Measurements from ENCODE around the gene CEP152.
"Not testable (repeated sequence)": the region's sequence is repeated elsewhere in the genome, so short reads cannot be mapped to it uniquely, and the experiment has no call there.

CEP152 gene

DNA sequence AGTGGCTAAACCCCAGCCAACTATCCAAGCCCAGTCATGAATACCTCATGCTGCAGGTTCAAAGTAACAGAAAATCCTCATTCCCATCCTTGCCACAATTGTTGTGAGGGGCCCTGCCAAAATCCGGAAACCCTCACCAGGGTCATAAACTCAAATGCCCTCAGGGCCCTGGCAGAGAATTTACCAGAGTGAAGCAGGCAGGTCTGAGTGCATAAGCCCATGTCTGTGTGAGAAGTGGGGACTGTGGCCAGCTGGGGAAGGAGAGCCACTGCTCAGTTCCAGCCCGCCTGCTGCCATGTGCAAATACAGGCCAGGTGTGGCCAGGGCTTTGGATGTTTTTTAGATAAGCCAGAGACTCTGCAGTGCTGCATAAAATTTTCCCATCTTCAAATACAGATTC lies 7.0 kb downstream of the CEP152 start:
- peak; percentile 27 to 71 for DNase-seq

GRCh38 chr15:48802867-48803266 lies 8.0 kb downstream of the CEP152 start:
- DNase-seq: no peak

DNA sequence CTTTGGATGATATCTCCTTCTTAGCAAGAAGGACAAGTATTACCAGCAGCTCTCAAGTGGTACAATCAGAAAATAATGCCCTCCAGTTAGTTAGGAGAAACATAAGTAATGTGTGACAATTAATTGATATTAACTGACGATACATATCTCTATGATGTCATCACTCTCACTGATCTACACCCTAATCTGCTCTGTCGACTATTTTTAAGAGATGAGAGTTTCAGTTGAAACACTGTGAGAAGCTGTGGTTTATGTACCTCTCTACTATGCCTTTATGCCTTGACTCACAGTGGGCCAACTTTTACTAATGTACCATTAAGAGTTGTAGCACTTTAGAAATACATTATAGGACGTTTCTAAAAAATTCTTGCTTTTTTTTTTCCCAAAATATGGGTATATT lies 8.6 kb downstream of the CEP152 start:
- no peak for DNase-seq

DNA sequence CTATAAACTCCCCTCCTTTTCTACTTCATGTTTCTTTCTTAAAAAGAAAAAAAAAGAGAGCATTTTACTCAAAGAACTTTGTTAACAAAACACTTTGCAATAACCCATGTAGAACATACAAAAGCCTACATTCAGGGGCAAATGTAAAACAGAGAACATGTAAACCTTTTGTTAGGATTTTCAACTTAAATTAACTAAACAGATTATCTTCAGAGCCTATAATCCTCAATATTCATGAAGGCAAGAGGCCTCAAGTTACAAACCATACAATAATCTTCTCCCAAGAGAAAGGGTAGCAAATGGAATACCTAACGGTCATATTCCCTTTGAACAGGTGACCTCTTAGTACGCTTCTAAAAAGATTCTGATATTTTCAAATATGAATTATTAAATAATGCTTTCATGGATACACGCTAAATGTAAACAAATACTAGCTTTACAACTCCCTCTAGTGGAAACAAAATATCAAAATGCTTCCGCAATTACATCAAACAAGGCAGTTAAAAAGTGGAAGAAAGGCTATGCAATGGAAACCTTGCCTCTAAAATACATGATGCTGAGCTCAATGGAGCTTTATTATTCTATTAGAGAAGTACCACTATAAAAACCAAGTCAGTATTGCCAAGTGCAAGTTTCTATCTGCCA lies 9.9 kb downstream of the CEP152 start:
- DNase-seq: no peak

DNA sequence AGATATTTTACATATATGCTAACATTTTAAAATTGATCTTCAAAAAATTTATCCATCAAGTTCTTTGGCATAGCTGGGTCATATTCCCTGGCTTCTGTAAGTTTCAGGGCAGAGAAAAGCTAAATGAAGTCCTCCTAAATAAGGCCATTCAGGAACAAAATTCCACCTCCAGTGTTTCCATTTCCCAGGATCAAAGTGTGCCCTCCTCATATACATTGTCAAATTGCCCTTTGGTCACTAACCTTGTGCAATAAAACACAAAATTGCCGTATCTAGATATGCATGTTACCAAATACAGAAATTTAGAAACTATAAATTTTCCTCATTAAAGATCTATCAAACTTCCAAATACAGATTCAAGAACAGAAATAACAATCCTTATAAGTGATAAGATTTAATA lies 10.6 kb downstream of the CEP152 start:
- DNase-seq: no peak

GRCh38 chr15:48798319-48798718 lies 12.6 kb downstream of the CEP152 start:
- peak; percentile 53 to 90 for DNase-seq

DNA sequence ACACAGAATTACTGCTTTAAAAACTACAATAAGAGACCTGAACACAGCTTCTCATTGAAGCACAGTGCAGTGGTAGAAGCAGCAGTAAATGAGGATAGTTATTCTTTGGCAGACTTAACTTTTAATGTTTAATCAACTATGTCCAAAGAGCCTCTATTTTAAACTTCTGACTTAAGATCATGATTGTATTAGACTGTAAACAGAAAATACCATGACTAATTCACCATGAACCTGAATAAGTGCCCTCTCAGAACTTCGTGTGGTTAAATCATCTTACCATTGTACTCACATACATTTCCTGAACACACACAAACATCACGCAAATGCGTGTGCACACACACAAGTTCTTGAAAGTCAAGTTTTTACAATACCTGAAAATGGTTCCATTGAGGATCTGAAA lies 13.9 kb downstream of the CEP152 start:
- DNase-seq: no peak

DNA sequence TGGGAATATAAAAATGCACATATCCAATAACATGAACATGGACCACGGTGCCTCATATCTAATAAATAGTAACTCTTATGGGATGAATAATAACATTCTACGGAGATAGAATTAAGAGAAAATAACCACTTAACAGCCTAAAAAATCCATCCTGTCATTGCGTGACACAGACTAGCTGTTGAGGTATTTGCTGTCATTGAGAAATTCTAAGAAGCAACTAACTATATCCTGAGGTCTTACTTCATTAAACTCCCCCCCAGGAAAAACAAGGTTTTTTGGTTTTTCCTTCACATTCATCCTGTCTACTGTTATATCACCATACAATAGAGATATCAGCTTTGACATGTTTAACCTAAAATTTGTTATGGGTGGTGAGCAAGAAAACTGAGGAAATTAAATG lies 14.3 kb downstream of the CEP152 start:
- DNase-seq: no peak

DNA sequence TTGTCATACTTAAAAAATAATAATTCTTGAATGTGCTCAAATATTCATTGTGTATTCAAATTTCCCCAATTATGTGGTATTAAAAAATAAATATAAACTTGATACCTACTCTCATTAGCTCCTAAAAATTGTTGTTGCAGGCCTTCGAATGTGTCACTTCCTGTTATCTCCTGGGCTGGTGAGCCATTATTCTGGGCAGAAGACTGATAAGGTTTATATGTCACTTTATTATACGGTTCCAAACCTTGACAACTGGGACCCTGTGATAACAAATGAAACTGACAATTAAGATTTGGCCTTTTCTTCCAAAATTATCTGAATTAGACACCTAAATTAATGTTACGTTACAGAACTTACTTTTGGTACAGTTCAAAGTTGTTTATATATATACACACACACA lies 15.0 kb downstream of the CEP152 start:
- DNase-seq: no peak

DNA sequence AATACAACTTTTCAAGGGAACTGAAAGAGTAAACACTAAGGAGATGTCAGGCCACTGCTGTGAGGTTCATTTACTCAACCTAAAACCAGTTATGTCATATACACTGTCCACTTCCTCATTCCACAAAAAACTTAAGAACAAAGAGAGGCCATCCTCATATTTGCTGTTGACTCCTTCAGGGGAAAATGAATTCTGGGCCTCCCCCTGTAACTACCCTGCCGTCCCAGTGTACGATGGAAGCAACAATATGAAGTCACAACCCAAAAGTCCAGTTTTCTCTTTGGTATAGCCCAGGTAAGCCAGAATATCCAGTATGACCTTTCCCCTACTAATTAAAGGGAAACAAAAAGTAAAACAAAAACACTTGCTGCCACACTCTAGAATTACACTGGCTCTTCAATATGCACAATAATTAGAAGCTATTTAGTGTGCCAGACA lies 16.2 kb downstream of the CEP152 start:
- peak in 1 of 2 experiments; percentile 6 for DNase-seq

DNA sequence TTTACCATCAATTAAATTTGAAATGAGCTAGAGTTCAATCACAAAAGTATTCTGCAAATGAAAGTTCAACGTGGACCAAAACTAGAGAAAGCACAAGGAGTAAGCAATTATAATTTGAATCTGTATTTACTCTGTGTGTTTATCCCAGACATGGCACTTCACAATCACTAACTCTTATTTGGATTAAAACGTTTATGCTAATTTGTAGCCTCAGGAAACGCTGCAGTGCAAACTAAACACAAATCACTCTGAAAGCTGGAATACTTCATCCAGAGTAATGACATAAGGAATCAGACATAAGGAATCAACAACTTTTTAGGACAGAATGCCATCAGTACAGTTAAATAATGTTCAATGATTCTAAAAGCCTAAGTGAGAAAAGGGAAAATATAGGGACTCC lies 18.5 kb downstream of the CEP152 start:
- DNase-seq: no peak

GRCh38 chr15:48790466-48791115 lies 20.3 kb downstream of the CEP152 start:
- DNase-seq: not testable (repeated sequence)

DNA sequence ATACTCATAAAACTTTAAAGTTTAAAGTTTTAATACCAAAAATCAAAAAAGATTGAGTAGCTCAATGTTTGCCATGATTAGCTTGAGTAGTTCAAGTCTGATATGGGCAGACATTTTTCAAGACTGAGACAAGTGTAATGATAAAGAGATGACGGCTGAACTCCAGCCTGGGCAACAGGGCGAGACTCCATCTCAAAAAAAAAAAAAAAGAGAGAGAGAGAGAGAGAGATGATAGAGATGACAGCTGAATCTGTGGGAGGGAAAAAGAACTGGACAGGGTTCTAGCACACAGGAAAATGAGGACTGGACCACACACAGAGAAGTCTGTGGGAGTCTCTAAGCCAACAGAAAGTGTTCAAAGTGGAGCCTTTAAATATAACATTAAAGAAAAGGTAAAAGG lies 25.2 kb downstream of the CEP152 start:
- no peak for DNase-seq

DNA sequence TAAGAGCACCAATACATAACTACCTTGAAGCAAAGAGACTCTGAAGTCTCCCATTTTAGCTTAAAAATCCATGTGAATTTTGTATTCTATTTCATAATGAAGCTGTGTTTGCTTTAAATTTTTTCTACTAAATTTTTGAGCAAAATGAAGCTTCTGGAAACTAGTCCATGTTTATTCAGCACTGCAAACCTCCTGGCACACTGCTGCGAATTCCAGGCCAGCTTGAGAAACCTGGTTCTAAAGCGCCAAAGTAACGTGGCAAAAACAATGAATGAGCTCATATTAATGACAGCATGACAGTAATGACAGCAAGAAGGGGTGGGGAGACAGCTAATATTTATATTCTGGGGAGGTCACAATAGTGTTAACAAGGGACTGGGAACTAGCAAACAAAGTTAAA lies 25.7 kb downstream of the CEP152 start:
- DNase-seq: no peak

GRCh38 chr15:48784756-48785155 lies 26.1 kb downstream of the CEP152 start:
- DNase-seq: no peak

DNA sequence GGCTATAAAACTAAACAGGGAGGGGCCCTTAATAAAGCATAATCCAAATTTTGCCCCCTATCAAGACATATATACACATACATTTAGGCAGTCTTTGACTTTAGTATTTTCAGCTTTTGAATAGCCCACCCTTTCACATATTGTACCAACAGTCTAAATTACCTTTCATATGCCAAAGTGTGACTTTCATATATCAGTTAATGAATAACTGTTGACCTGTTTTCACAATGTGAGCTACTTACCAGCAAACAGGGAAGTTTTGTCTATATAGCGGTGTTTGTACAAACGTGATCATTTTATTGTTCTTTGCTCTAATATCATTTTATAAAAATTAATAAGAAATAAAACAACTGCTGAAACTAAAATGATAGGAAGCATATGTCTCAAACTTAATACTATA lies 28.0 kb downstream of the CEP152 start:
- no peak for DNase-seq

- DNase-seq: no peak
Observed at GRCh38 chr15:48781481-48782081, 29.3 kb downstream of the CEP152 start.

DNA sequence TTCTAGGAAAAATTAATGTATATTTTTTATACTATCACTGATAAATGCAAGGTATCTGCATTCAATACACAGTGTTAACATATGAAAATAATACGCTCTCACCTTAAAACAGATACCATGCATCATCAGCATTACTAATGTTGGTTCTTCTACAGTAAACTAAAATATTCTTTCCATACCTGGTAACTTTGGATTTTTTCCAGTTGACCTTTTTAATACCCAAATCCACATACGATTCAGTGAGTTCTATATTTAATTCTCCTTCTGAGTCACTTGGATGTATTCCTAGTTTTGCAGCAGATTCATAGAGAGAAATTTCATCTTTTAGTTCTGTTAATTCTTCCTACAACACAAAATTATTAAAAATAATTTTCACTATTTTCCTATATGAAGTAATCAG lies 29.9 kb downstream of the CEP152 start:
- DNase-seq: no peak

- DNase-seq: no peak
Observed at GRCh38 chr15:48778331-48778730, 32.5 kb downstream of the CEP152 start.

DNA sequence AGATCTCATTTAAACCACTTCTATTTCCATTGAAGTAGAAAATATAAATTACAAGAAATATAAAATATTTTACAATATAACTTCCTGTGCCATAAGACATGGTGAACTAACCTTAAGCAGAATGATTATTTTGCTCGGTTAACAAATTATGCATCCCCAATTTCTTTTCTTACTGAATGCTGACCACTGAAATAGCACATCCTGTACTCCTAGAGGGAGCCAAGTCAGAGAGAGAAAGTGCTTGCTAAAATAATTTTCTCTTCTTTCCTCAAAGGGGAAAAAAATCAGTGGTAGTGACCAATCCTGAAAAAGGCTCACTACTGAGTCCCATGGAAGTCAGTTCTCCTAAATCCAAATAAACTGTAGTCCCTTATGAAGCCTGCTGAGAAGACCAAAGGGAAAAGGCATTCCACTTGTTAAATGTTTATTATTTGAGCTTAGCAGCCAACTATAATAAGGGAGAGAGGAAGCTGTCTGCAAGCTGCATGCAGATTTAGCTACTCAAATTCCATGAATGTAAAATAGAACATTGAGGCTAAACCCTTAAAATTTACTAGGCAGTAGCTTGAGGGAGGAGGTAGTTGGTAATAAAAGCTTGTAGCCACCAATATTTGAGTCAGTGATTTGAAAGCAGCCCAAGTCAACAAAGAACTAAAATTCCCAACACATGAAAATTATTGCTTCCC lies 33.1 kb downstream of the CEP152 start:
- DNase-seq: no peak

DNA sequence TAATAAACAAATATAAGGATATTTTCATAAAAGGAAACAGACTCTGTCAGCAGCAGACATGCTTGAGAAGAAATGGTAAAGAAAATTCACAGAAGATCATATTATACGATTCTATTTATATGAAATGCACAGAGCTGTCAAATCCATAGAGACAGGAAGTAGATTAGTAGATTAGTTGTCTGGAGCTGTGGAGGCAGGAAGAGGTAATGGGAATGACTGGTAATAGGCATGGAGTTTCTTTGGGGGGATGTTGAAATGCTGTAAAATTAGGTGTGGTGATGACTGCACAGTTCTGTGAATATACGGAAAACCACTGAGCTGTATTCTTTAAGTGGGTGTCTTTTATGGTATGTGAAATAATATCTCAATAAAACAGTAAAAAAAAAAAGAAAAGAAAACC lies 35.3 kb downstream of the CEP152 start:
- no peak for DNase-seq

DNA sequence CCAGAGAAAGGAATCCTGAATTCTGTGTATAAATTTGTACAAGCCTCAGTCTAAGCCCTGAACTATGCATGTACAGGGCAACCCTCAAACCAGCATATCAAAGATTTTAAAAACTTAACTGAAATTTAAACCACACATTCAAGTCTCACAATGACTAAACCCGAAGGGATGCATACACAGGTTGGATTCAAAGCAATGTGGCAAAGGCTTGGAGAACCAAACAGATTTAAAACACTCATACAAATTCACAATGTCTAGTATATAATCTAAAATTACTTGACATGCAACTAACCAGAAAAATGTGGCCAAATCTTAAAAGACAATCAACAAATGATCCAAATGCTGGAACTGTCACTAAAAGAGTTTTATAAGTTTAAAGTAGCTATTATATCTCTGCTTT lies 36.4 kb downstream of the CEP152 start:
- DNase-seq: no peak

GRCh38 chr15:48766196-48766595 lies 44.7 kb downstream of the CEP152 start:
- DNase-seq: no peak

- no peak for DNase-seq
Observed at GRCh38 chr15:48765022-48765421, 45.8 kb downstream of the CEP152 start.
